ENCODE results near the gene PSME3IP1. TPM values are rescaled to one million over a fixed set of nuclear protein-coding genes. Genes with fewer than 3 reads are reported as not detected.
"Not testable (repeated sequence)": the region's sequence is repeated elsewhere in the genome, so short reads cannot be mapped to it uniquely, and the experiment has no call there.

PSME3IP1 gene
- total RNA-seq, 3 donors from 2014 or later, result 64.8 to 81.4 (median 69.8) TPM

DNA sequence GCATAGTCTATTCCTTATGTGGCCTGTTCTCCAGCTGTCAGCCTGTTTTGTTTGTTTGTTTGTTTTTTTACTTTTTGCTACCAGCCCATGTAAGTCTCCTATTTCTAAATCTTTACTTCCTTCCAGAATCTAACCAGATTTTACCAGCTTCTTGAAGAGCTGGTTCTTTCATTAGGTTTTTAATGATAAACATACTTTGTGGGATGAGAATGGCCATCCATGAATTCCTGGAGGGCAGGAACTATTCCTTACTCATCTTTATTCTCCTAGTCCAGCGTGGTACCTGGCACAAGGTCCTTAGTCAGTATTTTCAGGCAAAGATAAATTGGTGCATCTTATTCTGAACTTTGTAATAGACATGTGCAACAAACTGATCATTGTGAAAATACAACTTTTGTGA, 17.6 kb upstream of the PSME3IP1 start:
- intact Hi-C loops (cut with DNase I; ENCODE audit: low total_unique reads), result no loop called here
- Histone ChIP-seq H3K4me1 (no peaks in the 10 kb centered on the region), H3K9me3 (no peaks in the 10 kb centered on the region), H3K27me3 (no peaks in the 10 kb centered on the region), H3K27ac (no peak overlapping the region), H3K4me3 (no peak overlapping the region), H3K36me3 (no peaks in the 10 kb centered on the region)
- TF ChIP-seq POLR2A (IDR thresholded peaks at IDR 0.05) (no peak), POLR2AphosphoS5 (IDR thresholded peaks at IDR 0.05) (no peak)
- TF ChIP-seq, protein P1, sequence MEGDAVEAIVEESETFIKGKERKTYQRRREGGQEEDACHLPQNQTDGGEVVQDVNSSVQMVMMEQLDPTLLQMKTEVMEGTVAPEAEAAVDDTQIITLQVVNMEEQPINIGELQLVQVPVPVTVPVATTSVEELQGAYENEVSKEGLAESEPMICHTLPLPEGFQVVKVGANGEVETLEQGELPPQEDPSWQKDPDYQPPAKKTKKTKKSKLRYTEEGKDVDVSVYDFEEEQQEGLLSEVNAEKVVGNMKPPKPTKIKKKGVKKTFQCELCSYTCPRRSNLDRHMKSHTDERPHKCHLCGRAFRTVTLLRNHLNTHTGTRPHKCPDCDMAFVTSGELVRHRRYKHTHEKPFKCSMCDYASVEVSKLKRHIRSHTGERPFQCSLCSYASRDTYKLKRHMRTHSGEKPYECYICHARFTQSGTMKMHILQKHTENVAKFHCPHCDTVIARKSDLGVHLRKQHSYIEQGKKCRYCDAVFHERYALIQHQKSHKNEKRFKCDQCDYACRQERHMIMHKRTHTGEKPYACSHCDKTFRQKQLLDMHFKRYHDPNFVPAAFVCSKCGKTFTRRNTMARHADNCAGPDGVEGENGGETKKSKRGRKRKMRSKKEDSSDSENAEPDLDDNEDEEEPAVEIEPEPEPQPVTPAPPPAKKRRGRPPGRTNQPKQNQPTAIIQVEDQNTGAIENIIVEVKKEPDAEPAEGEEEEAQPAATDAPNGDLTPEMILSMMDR (IDR thresholded peaks at IDR 0.05), result no peak
- no peak for DNase-seq (ENCODE audit: low spot score in 2 of 2)

DNA sequence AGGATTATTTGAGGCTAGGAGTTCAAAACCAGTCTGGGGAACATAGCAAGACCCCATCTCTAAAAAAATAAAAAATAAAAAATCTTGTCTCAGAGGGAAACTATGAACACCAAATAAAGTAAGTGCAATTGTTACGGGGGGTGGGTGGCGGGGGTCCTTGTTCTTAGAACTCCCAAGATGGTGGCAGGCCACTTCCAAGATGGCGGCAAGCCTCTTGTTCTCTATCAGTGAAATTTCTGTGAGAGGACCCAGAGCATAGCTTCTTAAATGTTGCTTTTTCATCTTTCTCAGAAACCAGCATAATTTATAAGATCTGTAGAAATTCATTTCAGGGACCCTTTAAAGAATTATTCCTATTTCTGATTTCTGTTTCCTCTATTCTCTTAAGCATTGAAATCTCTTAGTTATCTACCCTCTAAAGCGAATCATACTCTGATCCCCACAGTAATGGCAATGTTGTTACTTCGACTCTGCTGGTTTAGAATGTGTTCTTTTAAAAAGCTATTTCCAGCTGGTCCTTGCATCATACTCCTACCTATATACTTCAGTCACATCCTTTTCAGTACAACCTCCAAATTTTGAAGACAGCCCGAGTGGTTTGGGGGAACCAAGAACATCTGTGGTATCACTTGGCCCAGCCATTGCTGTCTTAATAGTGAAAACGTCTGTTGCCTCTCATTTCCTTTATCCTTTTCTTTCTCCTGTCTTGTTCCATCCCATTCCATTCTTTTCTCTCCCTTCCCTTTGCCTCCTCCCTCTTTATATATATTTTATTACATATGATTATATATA, 16.5 kb upstream of the PSME3IP1 start:
- no peaks in the 10 kb centered on the region for H3K4me1 ChIP-seq
- H3K27me3 ChIP-seq, result no peaks in the 10 kb centered on the region
- intact Hi-C loops (cut with DNase I; ENCODE audit: low total_unique reads), result no loop called here
- H3K4me3 ChIP-seq, result no peak overlapping the region
- no peaks in the 10 kb centered on the region for H3K9me3 ChIP-seq
- no peaks in the 10 kb centered on the region for H3K36me3 ChIP-seq
- H3K27ac ChIP-seq, result no peak overlapping the region
- TF ChIP-seq POLR2A (IDR thresholded peaks at IDR 0.05) (no peak), POLR2AphosphoS5 (IDR thresholded peaks at IDR 0.05) (no peak)
- TF ChIP-seq, protein P1 (IDR thresholded peaks at IDR 0.05), result no peak
- DNase-seq (ENCODE audit: low spot score in 2 of 2), result no peak

DNA sequence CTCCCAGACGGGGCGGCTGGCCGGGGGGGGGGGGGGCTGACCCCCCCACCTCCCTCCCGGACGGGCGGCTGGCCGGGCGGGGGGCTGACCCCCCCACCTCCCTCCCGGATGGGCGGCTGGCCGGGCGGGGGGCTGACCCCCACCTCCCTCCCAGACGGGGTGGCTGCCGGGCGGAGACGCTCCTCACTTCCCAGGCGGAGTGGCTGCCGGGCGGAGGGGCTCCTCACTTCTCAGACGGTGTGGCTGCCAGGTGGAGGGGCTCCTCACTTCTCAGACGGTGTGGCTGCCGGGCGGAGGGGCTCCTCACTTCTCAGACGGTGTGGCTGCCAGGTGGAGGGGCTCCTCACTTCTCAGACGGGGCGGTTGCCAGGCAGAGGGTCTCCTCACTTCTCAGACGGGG, 15.1 kb upstream of the PSME3IP1 start:
- H3K9me3 ChIP-seq; H3K4me3 ChIP-seq; DNase-seq (ENCODE audit: low spot score in 2 of 2); H3K4me1 ChIP-seq; H3K27ac ChIP-seq; H3K27me3 ChIP-seq; H3K36me3 ChIP-seq; intact Hi-C loops (cut with DNase I; ENCODE audit: low total_unique reads): not testable (repeated sequence)

DNA sequence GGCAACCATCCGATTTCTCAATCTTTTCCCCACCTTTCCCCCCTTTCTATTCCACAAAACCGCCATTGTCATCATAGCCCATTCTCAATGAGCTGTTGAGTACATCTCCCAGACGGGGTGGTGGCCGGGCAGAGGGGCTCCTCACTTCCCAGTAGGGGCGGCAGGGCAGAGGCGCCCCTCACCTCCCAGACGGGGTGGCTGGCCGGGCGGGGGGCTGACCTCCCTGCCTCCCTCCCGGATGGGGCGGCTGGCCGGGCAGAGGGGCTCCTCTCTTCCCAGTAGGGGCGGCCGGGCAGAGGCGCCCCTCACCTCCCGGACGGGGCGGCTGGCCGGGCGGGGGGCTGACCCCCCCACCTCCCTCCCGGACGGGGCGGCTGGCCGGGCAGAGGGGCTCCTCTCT, 14.5 kb upstream of the PSME3IP1 start:
- H3K4me1 ChIP-seq; H3K4me3 ChIP-seq; DNase-seq (ENCODE audit: low spot score in 2 of 2); H3K27ac ChIP-seq; intact Hi-C loops (cut with DNase I; ENCODE audit: low total_unique reads); H3K9me3 ChIP-seq; H3K27me3 ChIP-seq; H3K36me3 ChIP-seq: not testable (repeated sequence)

DNA sequence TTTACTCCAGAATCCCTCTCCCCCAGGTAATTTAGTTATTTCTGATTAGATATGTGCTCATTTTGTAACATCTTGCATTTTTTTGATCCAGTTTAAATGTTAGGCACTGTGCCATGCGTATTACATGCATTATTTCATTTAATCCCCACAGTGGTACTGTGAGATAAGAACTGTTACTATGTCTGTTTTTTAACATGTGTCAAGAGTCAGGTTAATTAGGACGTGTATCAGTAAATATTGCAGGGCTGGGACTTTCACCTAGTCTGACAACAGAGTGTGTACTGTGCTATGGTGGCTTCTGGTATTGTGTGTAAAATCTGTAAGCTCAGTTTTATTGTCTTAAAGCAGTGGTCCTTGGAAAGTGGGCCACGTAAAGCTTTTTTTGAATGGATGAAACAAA, 10.9 kb upstream of the PSME3IP1 start:
- intact Hi-C loops (cut with DNase I; ENCODE audit: low total_unique reads), result no loop called here
- no peak overlapping the region for H3K27ac ChIP-seq
- H3K36me3 ChIP-seq, result no peaks in the 10 kb centered on the region
- H3K4me3 ChIP-seq, result no peak overlapping the region
- H3K27me3 ChIP-seq, result no peaks in the 10 kb centered on the region
- TF ChIP-seq POLR2AphosphoS5 (IDR thresholded peaks at IDR 0.05) (no peak), POLR2A (IDR thresholded peaks at IDR 0.05) (no peak)
- TF ChIP-seq, protein P1 (IDR thresholded peaks at IDR 0.05), result no peak
- H3K4me1 ChIP-seq, result peaks cover 0 to 2% of the 10 kb centered on the region in 2 donors
- H3K9me3 ChIP-seq, result no peaks in the 10 kb centered on the region
- no peak for DNase-seq (ENCODE audit: low spot score in 2 of 2)

DNA sequence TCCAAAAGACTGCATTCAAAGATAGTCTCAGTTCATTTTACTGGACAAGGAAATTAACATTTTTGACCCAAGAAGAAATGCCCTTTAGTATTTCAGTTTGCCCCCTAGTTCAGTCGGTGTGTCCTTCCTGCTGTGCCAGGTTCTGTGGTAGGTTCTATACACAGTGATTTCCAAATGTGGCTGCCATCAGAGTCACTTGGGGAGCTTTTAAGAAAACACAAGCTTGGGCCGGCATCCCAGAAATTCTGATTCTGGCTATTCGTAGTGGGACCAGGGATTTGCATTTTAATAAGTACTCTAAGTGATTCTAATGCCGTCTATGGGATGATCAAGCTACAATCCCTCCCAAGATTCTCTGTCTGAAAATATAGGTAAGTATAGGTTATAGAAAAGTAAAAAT, 10.4 kb upstream of the PSME3IP1 start:
- TF ChIP-seq POLR2A (IDR thresholded peaks at IDR 0.05), result no peak
- TF ChIP-seq POLR2AphosphoS5 (IDR thresholded peaks at IDR 0.05), result no peak
- TF ChIP-seq, protein P1 (IDR thresholded peaks at IDR 0.05), result no peak
- no peak overlapping the region for H3K27ac ChIP-seq

More for the DNA sequence above, 10.4 kb upstream of the PSME3IP1 start:
- Histone ChIP-seq H3K4me1 (peaks cover 0 to 6% of the 10 kb centered on the region in 2 donors), H3K9me3 (no peaks in the 10 kb centered on the region), H3K4me3 (no peak overlapping the region), H3K36me3 (no peaks in the 10 kb centered on the region), H3K27me3 (no peaks in the 10 kb centered on the region)
- intact Hi-C loops (cut with DNase I; ENCODE audit: low total_unique reads), result no loop called here
- no peak for DNase-seq (ENCODE audit: low spot score in 2 of 2)

All from breast epithelium (tissue), 4 donors.